ENCODE measurements around the gene PNO1. TPM values are rescaled to one million over a fixed set of nuclear protein-coding genes. Genes with fewer than 3 reads are reported as not detected.

The PNO1 gene
- polyA plus RNA-seq, 1 donor (not counting 4 experiments of a cell fraction or from before 2014, with no cell fraction given), result 22.5 TPM

GRCh38 chr2:68126561-68126960, 31.1 kb upstream of the PNO1 start:
- dilution Hi-C loops (cut with MboI; ENCODE audit: extremely low pct_ligation_motif_present, low sequenced_read_pairs), result no loop called here
- no peak overlapping the region for H3K9ac ChIP-seq (ENCODE audit: control insufficient read depth, extremely low read depth, insufficient read depth, low read length)
- no peak for FAIRE-seq

DNA sequence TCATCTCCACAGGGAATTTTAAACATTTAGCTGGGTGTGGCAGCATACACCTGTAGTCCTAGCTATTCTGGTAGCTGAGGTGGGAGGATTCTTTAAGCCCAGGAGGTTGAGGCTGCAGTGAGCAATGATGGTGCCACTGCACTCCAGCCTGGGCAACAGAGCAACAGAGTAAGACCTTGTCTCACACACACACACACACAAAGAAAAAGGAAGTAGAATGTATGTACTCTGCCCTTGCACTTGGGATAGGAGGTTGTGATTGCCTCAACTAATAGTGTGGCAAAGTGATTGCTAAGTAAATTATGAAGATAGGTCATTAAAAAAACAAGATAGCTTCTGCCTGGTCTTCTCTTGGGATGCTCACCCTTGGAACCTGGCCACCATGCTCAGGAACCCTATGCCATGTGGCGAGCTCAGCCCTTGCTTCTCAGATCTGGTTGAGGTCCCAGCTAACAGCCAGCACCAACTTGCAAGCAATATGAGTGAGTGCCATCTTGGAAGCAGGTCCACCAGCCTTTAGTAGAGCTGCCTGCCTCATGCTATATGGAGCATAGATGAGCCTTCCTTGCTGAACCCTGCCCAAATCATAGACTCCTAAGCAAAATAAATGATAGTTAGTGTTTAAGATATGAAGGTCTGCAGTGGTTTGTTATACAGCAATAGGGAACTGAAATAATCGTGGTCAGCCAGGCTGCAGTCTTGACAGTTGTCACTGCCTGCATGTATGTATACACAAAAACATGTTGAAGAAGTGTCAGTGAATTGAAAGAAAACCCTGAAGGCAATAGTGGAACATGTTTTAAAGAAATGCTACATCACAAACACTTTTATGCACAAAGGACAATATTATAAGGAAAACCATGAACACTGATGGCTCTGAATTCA, 30.1 kb upstream of the PNO1 start:
- dilution Hi-C loops (cut with MboI; ENCODE audit: extremely low pct_ligation_motif_present, low sequenced_read_pairs), result no loop called here
- TF ChIP-seq, protein P1, sequence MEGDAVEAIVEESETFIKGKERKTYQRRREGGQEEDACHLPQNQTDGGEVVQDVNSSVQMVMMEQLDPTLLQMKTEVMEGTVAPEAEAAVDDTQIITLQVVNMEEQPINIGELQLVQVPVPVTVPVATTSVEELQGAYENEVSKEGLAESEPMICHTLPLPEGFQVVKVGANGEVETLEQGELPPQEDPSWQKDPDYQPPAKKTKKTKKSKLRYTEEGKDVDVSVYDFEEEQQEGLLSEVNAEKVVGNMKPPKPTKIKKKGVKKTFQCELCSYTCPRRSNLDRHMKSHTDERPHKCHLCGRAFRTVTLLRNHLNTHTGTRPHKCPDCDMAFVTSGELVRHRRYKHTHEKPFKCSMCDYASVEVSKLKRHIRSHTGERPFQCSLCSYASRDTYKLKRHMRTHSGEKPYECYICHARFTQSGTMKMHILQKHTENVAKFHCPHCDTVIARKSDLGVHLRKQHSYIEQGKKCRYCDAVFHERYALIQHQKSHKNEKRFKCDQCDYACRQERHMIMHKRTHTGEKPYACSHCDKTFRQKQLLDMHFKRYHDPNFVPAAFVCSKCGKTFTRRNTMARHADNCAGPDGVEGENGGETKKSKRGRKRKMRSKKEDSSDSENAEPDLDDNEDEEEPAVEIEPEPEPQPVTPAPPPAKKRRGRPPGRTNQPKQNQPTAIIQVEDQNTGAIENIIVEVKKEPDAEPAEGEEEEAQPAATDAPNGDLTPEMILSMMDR (optimal IDR thresholded peaks at IDR 0.05 in 1 of 3, IDR thresholded peaks at IDR 0.05 in 1 of 3, conservative IDR thresholded peaks at IDR 0.05 in 1 of 3; ENCODE audit: extremely low read depth in 1 of 3, insufficient read depth in 2 of 3, low read length in 3 of 3), result no peak
- TF ChIP-seq EZH2 (IDR thresholded peaks at IDR 0.05; ENCODE audit: low read length), result no peak
- Histone ChIP-seq H4K20me1 (ENCODE audit: control insufficient read depth, extremely low read depth, insufficient read depth, low read length) (no peaks in the 10 kb centered on the region), H3K27ac (ENCODE audit: control insufficient read depth, insufficient read depth, low read length) (no peak overlapping the region), H3K4me3 (ENCODE audit: control insufficient read depth in 2 of 3, extremely low read depth in 1 of 3, insufficient read depth in 2 of 3, low read depth in 1 of 3, low read length in 3 of 3) (no peak overlapping the region), H3K79me2 (ENCODE audit: control insufficient read depth, insufficient read depth, low read length) (no peaks in the 10 kb centered on the region), H3K9me1 (ENCODE audit: control insufficient read depth, extremely low read depth, insufficient read depth, low read length) (no peaks in the 10 kb centered on the region), H3K4me1 (ENCODE audit: control insufficient read depth, extremely low read depth, insufficient read depth, low read length) (no peaks in the 10 kb centered on the region), H3K27me3 (ENCODE audit: control insufficient read depth, extremely low read depth, insufficient read depth, low read length) (no peaks in the 10 kb centered on the region), H3K9ac (ENCODE audit: control insufficient read depth, extremely low read depth, insufficient read depth, low read length) (no peak overlapping the region), H3K36me3 (ENCODE audit: control insufficient read depth in 2 of 2, extremely low read depth in 1 of 2, insufficient read depth in 2 of 2, low read length in 2 of 2) (no peaks in the 10 kb centered on the region), H3K9me3 (ENCODE audit: control insufficient read depth, low read depth, low read length) (no peaks in the 10 kb centered on the region), H3K4me2 (ENCODE audit: control insufficient read depth, extremely low read depth, insufficient read depth, low read depth, low read length) (no peak overlapping the region), H2AFZ (ENCODE audit: control insufficient read depth, low read length) (no peak overlapping the region)
- no peak for FAIRE-seq
- no peak for DNase-seq (ENCODE audit: low read depth, low spot score)

More at GRCh38 chr2:68126561-68126960, 31.1 kb upstream of the PNO1 start:
- Histone ChIP-seq H3K27ac (ENCODE audit: control insufficient read depth, insufficient read depth, low read length) (no peak overlapping the region), H2AFZ (ENCODE audit: control insufficient read depth, low read length) (no peak overlapping the region), H3K9me1 (ENCODE audit: control insufficient read depth, extremely low read depth, insufficient read depth, low read length) (no peaks in the 10 kb centered on the region), H3K9me3 (ENCODE audit: control insufficient read depth, low read depth, low read length) (no peaks in the 10 kb centered on the region), H3K27me3 (ENCODE audit: control insufficient read depth, extremely low read depth, insufficient read depth, low read length) (no peaks in the 10 kb centered on the region), H3K79me2 (ENCODE audit: control insufficient read depth, insufficient read depth, low read length) (no peaks in the 10 kb centered on the region), H3K4me2 (ENCODE audit: control insufficient read depth, extremely low read depth, insufficient read depth, low read depth, low read length) (no peak overlapping the region), H3K4me3 (ENCODE audit: control insufficient read depth in 2 of 3, extremely low read depth in 1 of 3, insufficient read depth in 2 of 3, low read depth in 1 of 3, low read length in 3 of 3) (no peak overlapping the region), H3K36me3 (ENCODE audit: control insufficient read depth in 2 of 2, extremely low read depth in 1 of 2, insufficient read depth in 2 of 2, low read length in 2 of 2) (no peaks in the 10 kb centered on the region), H4K20me1 (ENCODE audit: control insufficient read depth, extremely low read depth, insufficient read depth, low read length) (no peaks in the 10 kb centered on the region), H3K4me1 (ENCODE audit: control insufficient read depth, extremely low read depth, insufficient read depth, low read length) (no peaks in the 10 kb centered on the region)
- DNase-seq (ENCODE audit: low read depth, low spot score), result no peak
- TF ChIP-seq EZH2 (IDR thresholded peaks at IDR 0.05; ENCODE audit: low read length), result no peak
- TF ChIP-seq, protein P1 (optimal IDR thresholded peaks at IDR 0.05 in 1 of 3, IDR thresholded peaks at IDR 0.05 in 1 of 3, conservative IDR thresholded peaks at IDR 0.05 in 1 of 3; ENCODE audit: extremely low read depth in 1 of 3, insufficient read depth in 2 of 3, low read length in 3 of 3), result no peak
